K562 (cell line): ENCODE data around the gene EIPR1. TPM values are rescaled to one million over a fixed set of nuclear protein-coding genes. Genes with fewer than 3 reads are reported as not detected.

Experiments used
- BCLAF1 ChIP-seq, 2 experiments: fragments of 450-650 bp in 1 of 2; IDR thresholded peaks; 2 replicates each; pipeline ENCODE4 v1.6.1; 2011 to 2017; ENCODE audit warnings: low read depth in 2 of 2, antibody characterized with exemption in 1 of 2, borderline replicate concordance in 1 of 2, low read length in 1 of 2, mild to moderate bottlenecking in 1 of 2, mixed read lengths in 1 of 2; ENCODE audit not compliant: control insufficient read depth in 1 of 2
- BDP1 ChIP-seq: IDR thresholded peaks from 3 replicates; pipeline ENCODE4 v1.6.1; 2011; ENCODE audit not compliant: insufficient read length, insufficient read depth
- FOXJ3 ChIP-seq: sonication (generic); formaldehyde crosslinking; IDR thresholded peaks from 2 replicates; pipeline ENCODE4 v1.4.0; 2020; ENCODE audit warnings: mild to moderate bottlenecking, missing genetic modification reagents
- KAT8 ChIP-seq: fragments of 450-650 bp; IDR thresholded peaks from 2 replicates; pipeline ENCODE4 v1.6.1; 2016; ENCODE audit warnings: low read depth, mild to moderate bottlenecking
- PTBP1 ChIP-seq: fragments of 200-400 bp; formaldehyde crosslinking; IDR thresholded peaks from 2 replicates; pipeline ENCODE4 v1.6.1; 2017; ENCODE audit warnings: low read depth, low read length
- THAP7 ChIP-seq: fragments of 250-450 bp; sonication (Bioruptor Pico); IDR thresholded peaks from 2 replicates; pipeline ENCODE4 v1.5.0; 2021
- TOE1 ChIP-seq, 2 experiments: fragments of 450-650 bp in 1 of 2; sonication (generic) in 1 of 2; formaldehyde crosslinking in 1 of 2; IDR thresholded peaks; 2 replicates each; pipeline versions ENCODE4 v1.7.1 to v1.8.0; 2016 to 2022; ENCODE audit warnings: borderline replicate concordance in 2 of 2, mild to moderate bottlenecking in 2 of 2, antibody characterized with exemption in 1 of 2, inconsistent platforms in 1 of 2, low read depth in 1 of 2, missing genetic modification reagents in 1 of 2, moderate library complexity in 1 of 2
- ZKSCAN1 ChIP-seq: fragments of 150-350 bp; IDR thresholded peaks from 2 replicates; pipeline ENCODE4 v1.6.1; 2016; ENCODE audit warnings: low read depth, low read length
- ZNF175 ChIP-seq: fragments of 200-800 bp; sonication (Bioruptor generic); IDR thresholded peaks from 2 replicates; pipeline ENCODE4 v1.6.1; 2016; ENCODE audit warnings: low read depth, mild to moderate bottlenecking, missing genetic modification characterization, missing compliant biosample characterization
- ZNF197 ChIP-seq: fragments of 200-800 bp; sonication (Bioruptor generic); IDR thresholded peaks from 2 replicates; pipeline ENCODE4 v1.6.1; 2016; ENCODE audit warnings: low read depth, missing genetic modification characterization, missing compliant biosample characterization
- ZNF224 ChIP-seq: sonication (generic); formaldehyde crosslinking; IDR thresholded peaks from 2 replicates; pipeline ENCODE4 v1.8.0; 2022; ENCODE audit warnings: mild to moderate bottlenecking, missing genetic modification reagents
- polyA plus RNA-seq, 8 experiments: library from polyadenylated mRNA; depleted of rRNA in 4 of 8; stranded (reverse) in 5 of 8; unstranded in 3 of 8; fragments of >200 nt; fragmentation: Nextera tagmentation in 2 of 8; fragmentation: Illumina TruSeq in 1 of 8; extraction: Ambion mirVana in 2 of 8; extraction: Trizol in 1 of 8; gene quantifications; 2 replicates each; pipeline versions ENCODE4 v1.2.1 to v1.2.3, GENCODE V29; 2011 to 2014; ENCODE audit warnings: inconsistent platforms in 1 of 8, missing spikeins in 1 of 8
- total RNA-seq, 7 experiments: library from RNA; depleted of rRNA in 6 of 7; stranded (reverse); fragments of >200 nt in 6 of 7; fragmentation: Illumina TruSeq in 2 of 7; extraction: Trizol in 2 of 7; gene quantifications; 2 replicates each; pipeline versions ENCODE4 v1.2.1 to v1.2.3, GENCODE V29; 2011 to 2021; ENCODE audit warnings: low replicate concordance in 1 of 7

EIPR1 gene
- total and polyA plus RNA-seq, 9 of the 15 experiments (the other 6 are each of a cell fraction or from before 2014, with no cell fraction given), result 19.9 to 54.4 (median 35.9) TPM

- TF ChIP-seq ZNF175 (no peak), THAP7 (no peak), ZKSCAN1 (no peak), KAT8 (no peak), ZNF197 (CRISPR knock-in tag) (no peak), ZNF224 (no peak), TOE1 (IDR thresholded peaks at IDR 0.05; ENCODE audit: borderline replicate concordance) (no peak), TOE1 (CRISPR knock-in tag; IDR thresholded peaks at IDR 0.05; ENCODE audit: borderline replicate concordance, low read depth) (no peak), BDP1 (no peak), BCLAF1 (IDR thresholded peaks at IDR 0.05; ENCODE audit: borderline replicate concordance in 1 of 2, control insufficient read depth in 1 of 2, low read depth in 2 of 2, low read length in 1 of 2) (no peak), PTBP1 (no peak), FOXJ3 (CRISPR knock-in tag) (no peak)
- TF ChIP-seq, all 486 proteins: peak for 0
Observed at GRCh38 chr2:3171564-3172264, 205.9 kb downstream of the EIPR1 start (continued).
